Skeletal muscle tissue (tissue), 4 donors: ENCODE results near the gene AKAP8. TPM values are rescaled to one million over a fixed set of nuclear protein-coding genes. Genes with fewer than 3 reads are reported as not detected.
"Not testable (repeated sequence)": the region's sequence is repeated elsewhere in the genome, so short reads cannot be mapped to it uniquely, and the experiment has no call there.

Source experiments
- H3K27ac ChIP-seq: one replicate; pipeline ENCODE4 v1.7.0; 2013; ENCODE audit warnings: mild to moderate bottlenecking, low read depth, low read length, inconsistent platforms
- H3K27me3 ChIP-seq, 3 donors: one replicate each; pipeline ENCODE4 v1.7.0; 2013; ENCODE audit warnings: low read length in 3 of 3; ENCODE audit not compliant: control insufficient read depth in 3 of 3, insufficient read depth in 3 of 3
- H3K36me3 ChIP-seq, 3 donors: one replicate each; pipeline ENCODE4 v1.7.0; 2013; ENCODE audit warnings: low read length in 3 of 3; ENCODE audit not compliant: control insufficient read depth in 3 of 3, insufficient read depth in 3 of 3
- H3K4me1 ChIP-seq, 3 donors: one replicate each; pipeline ENCODE4 v1.7.0; 2013; ENCODE audit warnings: low read length in 3 of 3, mild to moderate bottlenecking in 3 of 3; ENCODE audit not compliant: control insufficient read depth in 3 of 3, insufficient read depth in 3 of 3
- H3K4me3 ChIP-seq, 3 donors: one replicate each; pipeline ENCODE4 v1.7.0; 2013; ENCODE audit warnings: low read length in 3 of 3
- H3K9ac ChIP-seq, 3 donors: one replicate each; pipeline ENCODE4 v1.7.0; 2013; ENCODE audit warnings: low read length in 3 of 3, mild to moderate bottlenecking in 3 of 3, moderate library complexity in 2 of 3, low read depth in 1 of 3
- H3K9me3 ChIP-seq, 3 donors: one replicate each; pipeline ENCODE4 v1.7.0; 2013; ENCODE audit warnings: low read length in 3 of 3; ENCODE audit not compliant: control insufficient read depth in 3 of 3
- total RNA-seq: library from RNA; depleted of rRNA; stranded (reverse); fragments of >200 nt; gene quantifications from one replicate; pipeline ENCODE4 v1.2.3, GENCODE V29; 2014
- donor health status: Osteomylitis.

The AKAP8 gene
- total RNA-seq, 1 donor from 2014 or later: 13.6 TPM

DNA sequence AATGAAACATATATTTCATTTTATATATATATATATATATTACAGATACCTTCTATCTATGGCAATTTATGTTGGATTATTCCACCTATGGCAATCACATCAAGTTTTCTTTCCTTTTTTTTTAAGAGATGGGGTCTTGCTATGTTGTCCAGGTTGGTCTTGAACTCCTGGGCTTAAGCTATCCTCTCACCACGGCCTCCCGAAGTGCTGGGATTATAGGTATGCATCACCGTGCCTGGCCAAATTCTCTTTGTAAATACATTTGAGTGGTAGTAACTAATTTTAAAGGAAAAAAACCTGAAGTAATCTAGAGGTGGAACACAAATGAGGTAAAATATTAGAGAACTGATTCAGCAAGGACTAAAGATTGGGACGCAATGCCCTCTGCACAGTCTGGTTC is 25.7 kb downstream of the AKAP8 start:
- H3K36me3 ChIP-seq: peaks cover 26 to 37% (median 33%) of the 10 kb centered on the region in 3 donors
- H3K9me3 ChIP-seq: no peaks in the 10 kb centered on the region
- H3K27me3 ChIP-seq: no peaks in the 10 kb centered on the region
- H3K4me3 ChIP-seq: no peak overlapping the region
- H3K27ac ChIP-seq: no peak overlapping the region
- peaks cover 0 to 7% (median 4%) of the 10 kb centered on the region in 3 donors for H3K4me1 ChIP-seq
- H3K9ac ChIP-seq: no peak overlapping the region

DNA sequence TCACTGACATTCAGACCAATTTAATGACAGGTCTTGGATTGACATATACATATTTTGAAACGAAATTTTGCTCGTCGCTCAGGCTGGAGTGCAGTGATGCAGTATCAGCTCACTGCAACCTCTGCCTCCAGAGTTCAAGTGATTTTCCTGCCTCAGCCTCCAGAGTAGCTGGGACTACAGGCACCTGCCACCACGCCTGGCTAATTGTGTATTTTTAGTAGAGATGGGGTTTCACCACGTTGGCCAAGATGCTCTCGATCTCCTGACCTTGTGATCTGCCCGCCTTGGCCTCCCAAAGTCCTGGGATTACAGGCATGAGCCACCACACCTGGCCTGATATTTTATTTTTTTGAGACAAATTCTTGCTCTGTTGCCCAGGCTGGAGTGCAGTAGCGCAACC is 27.1 kb downstream of the AKAP8 start:
- not testable (repeated sequence) for H3K9me3 ChIP-seq, H3K4me1 ChIP-seq, H3K27me3 ChIP-seq, H3K27ac ChIP-seq, H3K4me3 ChIP-seq
- Histone ChIP-seq H3K9ac (peak overlapping the region in 1 of 3 donors; percentile 8), H3K36me3 (peaks cover 14 to 23% (median 19%) of the 10 kb centered on the region in 3 donors)

DNA sequence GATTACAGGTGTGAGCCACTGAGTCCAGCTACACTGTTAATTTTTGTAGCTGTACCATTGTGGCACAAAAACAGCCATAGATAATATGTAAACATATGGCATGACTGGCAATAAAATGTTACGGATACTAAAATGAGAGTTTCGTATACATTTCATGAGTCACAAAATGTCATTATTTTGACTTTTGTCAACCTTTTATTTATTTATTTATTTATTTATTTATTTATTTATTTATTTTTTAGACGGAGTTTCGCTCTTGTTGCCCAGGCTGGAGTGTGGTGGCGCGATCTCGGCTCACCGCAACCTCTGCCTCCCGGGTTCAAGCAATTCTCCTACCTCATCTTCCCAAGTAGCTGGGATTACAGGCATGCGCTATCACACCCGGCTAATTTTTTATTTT is 38.3 kb downstream of the AKAP8 start:
- not testable (repeated sequence) for H3K9me3 ChIP-seq, H3K27me3 ChIP-seq, H3K9ac ChIP-seq, H3K4me3 ChIP-seq, H3K4me1 ChIP-seq, H3K36me3 ChIP-seq, H3K27ac ChIP-seq

DNA sequence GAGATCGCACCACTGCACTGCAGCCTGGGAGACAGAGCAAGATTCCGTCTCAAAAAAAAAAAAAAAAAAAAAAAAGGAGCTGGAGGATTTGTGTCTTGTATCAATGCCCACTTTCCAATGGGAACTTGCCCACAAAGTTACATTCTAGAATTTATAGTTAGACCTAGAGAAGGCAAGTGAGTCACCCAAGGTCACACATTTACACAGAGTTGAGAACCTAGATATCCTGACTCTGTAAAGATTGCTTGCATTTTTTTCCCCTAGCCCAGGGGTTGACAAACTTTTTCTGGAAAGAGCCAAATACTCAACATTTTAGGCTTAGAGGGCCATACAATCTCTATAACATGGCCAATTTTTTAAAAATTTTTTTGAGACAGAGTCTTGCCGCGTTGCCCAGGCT is 39.5 kb downstream of the AKAP8 start:
- H3K4me1 ChIP-seq: peaks cover 3 to 20% (median 15%) of the 10 kb centered on the region in 3 donors
- H3K27ac ChIP-seq: no peak overlapping the region
- H3K27me3 ChIP-seq: no peaks in the 10 kb centered on the region
- H3K9me3 ChIP-seq: no peaks in the 10 kb centered on the region
- no peak overlapping the region for H3K9ac ChIP-seq
- peaks cover 0 to 3% (median 2%) of the 10 kb centered on the region in 3 donors for H3K36me3 ChIP-seq
- H3K4me3 ChIP-seq: no peak overlapping the region

DNA sequence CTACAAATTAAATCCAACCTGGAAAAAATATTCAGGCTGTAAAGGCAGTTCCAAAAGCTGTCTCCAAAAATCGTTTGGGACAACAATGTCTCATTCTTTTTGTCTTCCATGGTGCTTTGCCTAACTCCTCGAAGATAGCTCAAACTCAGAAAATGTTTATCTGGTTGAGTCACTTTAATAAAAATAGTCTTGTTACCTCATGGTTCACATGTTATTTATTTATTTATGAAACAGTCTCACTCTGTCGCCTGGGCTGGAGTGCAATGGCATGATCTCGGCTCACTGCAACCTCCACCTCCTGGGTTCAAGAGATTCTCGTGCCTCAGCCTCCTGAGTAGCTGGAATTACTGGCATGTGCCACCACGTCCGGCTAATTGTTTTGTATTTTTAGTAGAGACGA is 42.4 kb downstream of the AKAP8 start:
- Histone ChIP-seq H3K4me1 (peaks cover 8 to 28% (median 21%) of the 10 kb centered on the region in 3 donors), H3K4me3 (no peak overlapping the region), H3K36me3 (no peaks in the 10 kb centered on the region), H3K27ac (peak overlapping the region; percentile 23), H3K9me3 (no peaks in the 10 kb centered on the region), H3K9ac (peak overlapping the region in 1 of 3 donors; percentile 59), H3K27me3 (no peaks in the 10 kb centered on the region)

DNA sequence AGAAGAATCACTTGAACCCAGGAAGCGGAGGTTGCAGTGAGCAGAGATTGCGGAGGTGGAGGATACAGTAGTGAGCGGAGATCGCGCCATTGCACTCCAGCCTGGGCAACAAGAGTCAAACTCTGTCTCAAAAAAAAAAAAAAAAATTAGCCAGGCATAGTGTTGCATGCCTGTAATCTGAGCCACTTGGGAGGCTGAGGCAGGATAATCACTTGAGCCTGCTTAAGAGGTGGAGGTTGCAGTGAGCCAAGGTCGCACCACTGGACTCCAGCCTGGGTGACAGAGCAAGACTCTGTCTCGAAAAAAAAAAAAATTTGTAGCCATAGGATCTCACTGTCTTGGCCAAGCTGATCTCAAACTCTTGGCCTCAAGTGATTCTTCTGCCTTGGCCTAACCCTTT is 43.6 kb downstream of the AKAP8 start:
- H3K9me3 ChIP-seq, H3K27me3 ChIP-seq, H3K4me3 ChIP-seq, H3K36me3 ChIP-seq: not testable (repeated sequence)
- Histone ChIP-seq H3K4me1 (peaks cover 10 to 28% (median 21%) of the 10 kb centered on the region in 3 donors), H3K9ac (peak overlapping the region in 1 of 3 donors; percentile 33), H3K27ac (peak overlapping the region; percentile 23)

DNA sequence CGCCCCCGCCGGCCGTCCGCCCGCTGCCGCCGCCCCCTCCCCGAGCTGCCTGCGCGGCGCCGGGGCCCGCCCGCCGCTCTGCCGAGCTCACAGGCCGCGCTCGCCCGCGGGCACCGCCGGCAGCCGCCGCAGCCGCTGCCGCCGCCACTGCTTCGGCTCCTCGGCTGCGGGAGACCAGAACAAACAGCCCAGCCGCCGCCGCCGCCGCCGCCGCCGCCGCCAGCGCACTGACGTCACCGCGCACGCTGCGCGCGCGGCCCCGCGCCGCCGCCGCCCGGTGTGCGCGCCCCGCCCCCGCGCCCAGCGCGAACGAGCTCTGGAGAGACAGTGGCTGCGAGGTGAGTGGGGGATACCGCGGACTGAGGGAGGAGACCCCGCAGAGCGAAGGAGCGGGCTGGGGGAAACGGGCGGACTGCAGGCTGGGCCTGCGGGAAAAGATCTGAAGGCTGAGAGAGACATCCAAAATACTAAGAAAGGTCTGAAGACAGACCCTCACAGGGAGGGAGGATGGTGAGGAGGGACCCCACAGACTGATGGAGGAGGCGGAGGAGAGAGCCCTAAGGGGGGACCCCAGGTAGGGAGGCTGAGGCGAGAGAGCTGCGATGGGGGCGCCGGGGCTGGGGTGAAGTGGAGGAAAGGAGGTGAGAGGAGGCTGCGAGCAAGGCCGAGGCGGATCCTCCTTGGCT is 47.1 kb downstream of the AKAP8 start, which contains the start of gene BRD4:
Gene BRD4 (minus strand): TSS at position 229 of the 686 bp plus-strand sequence. CDS start 59,440 bp downstream, outside the sequence.
- H3K36me3 ChIP-seq: no peaks in the 10 kb centered on the region
- H3K9me3 ChIP-seq: no peaks in the 10 kb centered on the region
- H3K9ac ChIP-seq: peak within 1 kb of the TSS; percentile 91 to 95 (median 94)
- H3K27me3 ChIP-seq: no peaks in the 10 kb centered on the region
- peak within 1 kb of the TSS; percentile 84 to 95 (median 91) for H3K4me3 ChIP-seq
- H3K27ac ChIP-seq: peak within 1 kb of the TSS; percentile 86
- H3K4me1 ChIP-seq: peaks cover 27 to 53% (median 36%) of the 10 kb centered on the region in 3 donors

DNA sequence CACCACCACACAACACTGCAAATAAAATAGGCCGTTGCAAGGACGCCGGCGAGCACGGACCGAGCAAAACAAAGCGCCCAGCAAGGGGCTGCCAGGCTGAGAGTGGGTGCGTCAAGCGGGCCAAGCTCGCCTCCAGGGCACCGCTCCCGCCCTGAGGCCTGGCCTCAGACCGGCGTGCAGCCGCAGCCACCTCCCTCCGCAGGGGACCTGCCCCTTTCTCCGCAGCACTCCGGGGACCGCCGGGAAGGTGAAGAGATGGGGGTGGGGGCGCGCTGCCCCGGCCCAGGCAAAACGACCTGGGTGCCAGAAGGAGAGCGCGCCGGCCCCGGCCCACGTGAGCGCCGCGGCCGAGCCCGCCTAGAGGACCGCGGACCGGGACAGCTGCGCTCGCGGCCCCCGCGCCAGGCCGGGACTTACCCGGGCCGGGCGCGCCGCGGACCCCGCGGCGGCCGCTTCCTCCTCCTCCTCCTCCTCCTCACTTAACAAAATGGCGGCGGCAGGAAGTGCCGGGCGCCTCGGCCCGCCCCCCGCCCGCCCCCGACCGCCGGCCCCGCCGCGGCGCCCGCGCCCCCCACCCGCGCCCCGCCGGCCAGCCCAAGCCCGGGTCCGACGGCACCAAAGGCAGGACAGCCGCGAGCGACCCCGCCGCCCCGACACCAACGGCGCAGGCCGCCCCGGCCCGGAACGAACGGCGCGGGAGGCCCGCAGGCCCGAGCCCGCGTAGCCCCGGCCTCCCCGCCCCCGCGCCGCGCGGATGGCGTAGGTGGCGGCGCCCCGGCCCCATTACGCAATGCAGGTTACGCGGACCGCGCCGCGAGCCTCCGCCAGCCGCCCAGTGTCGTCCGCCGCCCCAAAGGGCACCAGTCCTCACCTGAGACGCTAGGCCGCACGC is 47.9 kb downstream of the AKAP8 start:
- H3K4me3 ChIP-seq: peak overlapping the region; percentile 77 to 95 (median 91)
- H3K27me3 ChIP-seq: no peaks in the 10 kb centered on the region
- peaks cover 28 to 54% (median 44%) of the 10 kb centered on the region in 3 donors for H3K4me1 ChIP-seq
- no peaks in the 10 kb centered on the region for H3K36me3 ChIP-seq
- H3K9ac ChIP-seq: peak overlapping the region; percentile 91 to 95 (median 94)
- H3K9me3 ChIP-seq: no peaks in the 10 kb centered on the region
- H3K27ac ChIP-seq: peak overlapping the region; percentile 86

DNA sequence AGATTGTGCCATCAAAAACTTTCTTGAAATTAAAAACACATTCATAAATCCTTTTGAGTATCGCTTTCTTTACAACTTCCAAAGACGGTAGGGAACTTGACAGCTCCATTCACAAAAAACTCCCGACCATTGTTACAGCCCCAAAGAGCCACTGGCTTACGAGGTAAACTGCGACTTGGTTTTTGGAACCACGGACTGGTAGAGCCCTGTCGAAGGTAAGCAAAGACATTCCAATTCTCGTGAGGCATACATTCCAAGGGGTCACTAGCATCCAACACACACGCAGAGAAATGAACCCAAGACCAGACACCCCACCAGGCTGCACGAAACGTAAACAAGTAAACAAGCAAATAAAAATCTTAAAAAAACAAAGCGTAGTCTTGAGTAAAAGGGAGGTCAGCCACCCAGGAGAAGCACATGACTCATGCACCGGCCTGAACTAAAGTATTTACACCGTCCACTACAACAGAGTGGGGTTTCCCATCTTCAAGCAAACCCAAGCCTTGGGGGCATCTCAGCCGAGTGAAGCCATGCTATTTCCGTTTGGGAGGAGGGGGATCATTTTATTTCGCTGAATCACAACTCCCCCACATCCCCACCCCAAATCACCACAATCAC is 48.7 kb downstream of the AKAP8 start:
- Histone ChIP-seq H3K4me1 (peaks cover 28 to 50% (median 46%) of the 10 kb centered on the region in 3 donors), H3K36me3 (no peaks in the 10 kb centered on the region)

More for the DNA sequence above, 48.7 kb downstream of the AKAP8 start:
- Histone ChIP-seq H3K27me3 (no peaks in the 10 kb centered on the region), H3K4me3 (peak overlapping the region; percentile 77 to 95 (median 91)), H3K27ac (peak overlapping the region; percentile 86), H3K9me3 (no peaks in the 10 kb centered on the region), H3K9ac (peak overlapping the region; percentile 91 to 95 (median 94))
